Kidney epithelial cell (primary cell): ENCODE data around the gene DENND1A. TPM values are rescaled to one million over a fixed set of nuclear protein-coding genes. Genes with fewer than 3 reads are reported as not detected.

ENCODE experiments used
- DNase-seq: peaks from one replicate; pipeline ENCODE4 v3.0.0-alpha.2; 2010; ENCODE audit warnings: low read depth
- H3K27me3 ChIP-seq: 2 replicates; pipeline ENCODE4 v1.6.0; 2011; ENCODE audit warnings: low read length; ENCODE audit not compliant: control insufficient read depth, insufficient read depth
- H3K36me3 ChIP-seq: 2 replicates; pipeline ENCODE4 v1.5.1; 2011; ENCODE audit warnings: low read length; ENCODE audit not compliant: control insufficient read depth, insufficient read depth
- H3K4me3 ChIP-seq: 2 replicates; pipeline ENCODE4 v1.5.1; 2011; ENCODE audit warnings: low read depth, mild to moderate bottlenecking, control low read depth, low read length
- total RNA-seq: library from RNA; depleted of rRNA; stranded (reverse); fragments of >200 nt; gene quantifications from 2 replicates; pipeline ENCODE4 v1.2.3, GENCODE V29; 2015
- TF ChIP-seq, protein P1 (sequence below): IDR thresholded peaks from 2 replicates; pipeline ENCODE4 v1.5.1; 2011; ENCODE audit warnings: mild to moderate bottlenecking, moderate library complexity, low read length, control low read depth, inconsistent platforms; ENCODE audit not compliant: insufficient read depth, poor library complexity, severe bottlenecking

DENND1A gene
- total RNA-seq, 1 donor from 2014 or later: 14.5 TPM

DNA sequence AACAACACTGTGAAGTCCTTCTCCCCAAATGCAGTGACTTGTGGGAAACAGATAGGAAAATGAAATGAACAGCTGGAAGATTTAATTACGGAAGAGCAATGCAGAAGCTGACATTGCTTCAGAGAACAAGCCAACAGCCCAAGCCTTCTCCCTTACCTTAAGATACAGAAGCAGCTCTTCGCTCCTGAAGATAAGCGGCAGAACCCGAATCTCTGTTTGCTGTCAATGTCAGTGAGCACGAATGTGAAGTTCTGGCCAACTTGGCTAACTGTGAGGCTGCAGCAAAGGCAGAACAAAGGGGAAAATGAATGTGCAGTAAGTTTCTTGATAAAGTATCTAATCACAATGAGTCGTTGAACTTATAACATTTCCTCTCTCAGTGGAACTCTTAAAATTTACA lies 172.4 kb downstream of the DENND1A start:
- H3K4me3 ChIP-seq: no peak overlapping the region
- no peaks in the 10 kb centered on the region for H3K36me3 ChIP-seq
- no peak for DNase-seq
- no peaks in the 10 kb centered on the region for H3K27me3 ChIP-seq
- TF ChIP-seq, protein P1, sequence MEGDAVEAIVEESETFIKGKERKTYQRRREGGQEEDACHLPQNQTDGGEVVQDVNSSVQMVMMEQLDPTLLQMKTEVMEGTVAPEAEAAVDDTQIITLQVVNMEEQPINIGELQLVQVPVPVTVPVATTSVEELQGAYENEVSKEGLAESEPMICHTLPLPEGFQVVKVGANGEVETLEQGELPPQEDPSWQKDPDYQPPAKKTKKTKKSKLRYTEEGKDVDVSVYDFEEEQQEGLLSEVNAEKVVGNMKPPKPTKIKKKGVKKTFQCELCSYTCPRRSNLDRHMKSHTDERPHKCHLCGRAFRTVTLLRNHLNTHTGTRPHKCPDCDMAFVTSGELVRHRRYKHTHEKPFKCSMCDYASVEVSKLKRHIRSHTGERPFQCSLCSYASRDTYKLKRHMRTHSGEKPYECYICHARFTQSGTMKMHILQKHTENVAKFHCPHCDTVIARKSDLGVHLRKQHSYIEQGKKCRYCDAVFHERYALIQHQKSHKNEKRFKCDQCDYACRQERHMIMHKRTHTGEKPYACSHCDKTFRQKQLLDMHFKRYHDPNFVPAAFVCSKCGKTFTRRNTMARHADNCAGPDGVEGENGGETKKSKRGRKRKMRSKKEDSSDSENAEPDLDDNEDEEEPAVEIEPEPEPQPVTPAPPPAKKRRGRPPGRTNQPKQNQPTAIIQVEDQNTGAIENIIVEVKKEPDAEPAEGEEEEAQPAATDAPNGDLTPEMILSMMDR: no peak

DNA sequence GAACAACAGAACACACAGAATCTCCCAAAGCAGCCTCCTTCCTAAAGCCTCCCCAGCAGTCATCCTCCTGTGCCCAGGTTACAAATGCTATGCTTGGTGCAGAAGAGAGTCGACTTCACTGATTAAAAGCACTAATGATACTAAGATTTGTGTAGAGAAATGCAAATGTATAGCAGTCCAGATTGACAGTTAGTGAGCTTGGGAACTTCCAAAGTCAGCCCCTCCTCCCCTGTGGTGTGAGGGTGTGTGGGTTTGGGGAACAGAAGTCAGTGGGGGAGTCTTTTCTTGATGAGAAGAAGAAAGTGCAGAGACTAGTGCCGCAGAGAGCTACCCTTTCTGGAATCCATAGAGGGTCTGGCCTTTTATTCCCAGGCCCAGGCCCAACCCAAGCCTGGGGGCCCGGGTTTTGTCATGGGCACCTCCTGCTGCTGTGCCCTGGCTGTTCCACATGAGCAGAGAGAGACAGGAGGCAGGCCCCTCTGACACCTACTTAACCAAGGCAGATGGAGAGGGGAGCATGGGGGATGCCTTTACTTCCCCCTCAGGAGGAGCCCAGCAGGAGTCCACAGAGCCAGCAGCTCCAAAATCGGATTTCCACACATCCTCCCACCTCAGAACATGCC lies 173.3 kb downstream of the DENND1A start:
- no peaks in the 10 kb centered on the region for H3K36me3 ChIP-seq
- H3K4me3 ChIP-seq: no peak overlapping the region
- TF ChIP-seq, protein P1: no peak
- DNase-seq: no peak
- H3K27me3 ChIP-seq: no peaks in the 10 kb centered on the region

- no peaks in the 10 kb centered on the region for H3K27me3 ChIP-seq
- no peak overlapping the region for H3K4me3 ChIP-seq
- no peaks in the 10 kb centered on the region for H3K36me3 ChIP-seq
- TF ChIP-seq, protein P1: no peak
- no peak for DNase-seq
These were observed 176.2 kb downstream of the DENND1A start for GRCh38 chr9:123753669-123754258.

- no peak for DNase-seq
- Histone ChIP-seq H3K27me3 (no peaks in the 10 kb centered on the region), H3K4me3 (no peak overlapping the region), H3K36me3 (no peaks in the 10 kb centered on the region)
- TF ChIP-seq, protein P1: no peak
These were observed 176.9 kb downstream of the DENND1A start for GRCh38 chr9:123753016-123753415.

DNA sequence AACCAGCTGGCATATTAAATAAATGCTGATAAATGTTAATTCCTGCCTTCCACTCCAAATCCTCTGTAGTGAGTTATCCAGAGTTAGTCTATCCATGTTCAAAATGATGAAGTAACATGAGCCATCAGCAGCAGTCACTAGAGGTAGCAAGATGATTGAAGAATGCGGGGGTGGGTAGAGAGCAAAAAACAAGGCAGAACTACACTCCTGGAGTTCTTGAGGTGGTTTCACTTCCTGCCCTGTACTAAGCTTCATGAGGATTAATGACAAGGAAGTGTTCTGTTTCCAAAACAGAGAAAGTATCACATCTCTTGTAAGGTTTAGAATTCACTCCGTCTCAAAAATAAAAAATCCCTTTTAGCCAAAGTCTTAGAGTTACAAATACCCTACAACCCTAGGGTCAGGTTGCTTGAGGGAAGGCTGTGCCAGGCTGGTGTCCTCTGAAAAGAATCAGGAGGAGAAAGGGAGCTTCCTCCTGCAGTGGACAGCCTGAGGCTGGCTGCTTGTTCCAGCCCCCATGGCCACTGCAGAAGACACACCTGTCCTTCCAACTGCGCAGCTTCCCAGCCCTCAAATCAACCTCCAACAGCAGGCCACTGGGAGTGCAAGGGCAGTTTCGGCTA lies 180.2 kb downstream of the DENND1A start:
- Histone ChIP-seq H3K27me3 (no peaks in the 10 kb centered on the region), H3K36me3 (no peaks in the 10 kb centered on the region), H3K4me3 (no peak overlapping the region)
- peak; percentile 18 for DNase-seq
- TF ChIP-seq, protein P1: no peak
